WTC11 (cell line): ENCODE results near the gene NAT9.

Experiments
- ATF1 ChIP-seq: sonication (generic); formaldehyde crosslinking; IDR thresholded peaks from 2 replicates; pipeline ENCODE4 v1.8.1; 2023; ENCODE audit warnings: mild to moderate bottlenecking, moderate library complexity, missing genetic modification reagents
- ATF2 ChIP-seq: sonication (generic); formaldehyde crosslinking; IDR thresholded peaks from 2 replicates; pipeline ENCODE4 v1.8.1; 2022; ENCODE audit warnings: low read depth, missing genetic modification reagents, borderline replicate concordance
- CBFB ChIP-seq: sonication (generic); formaldehyde crosslinking; IDR thresholded peaks from 2 replicates; pipeline ENCODE4 v1.8.1; 2022; ENCODE audit warnings: mild to moderate bottlenecking, low read depth, missing genetic modification reagents
- CTCF ChIP-seq: fragments of 200-600 bp; IDR thresholded peaks from 2 replicates; pipeline ENCODE4 v1.8.0; 2022; ENCODE audit warnings: antibody characterized with exemption
- FOXP4 ChIP-seq: sonication (generic); formaldehyde crosslinking; IDR thresholded peaks from 2 replicates; pipeline ENCODE4 v1.8.0; 2022; ENCODE audit warnings: mild to moderate bottlenecking, missing genetic modification reagents
- SMAD4 ChIP-seq: sonication (generic); formaldehyde crosslinking; IDR thresholded peaks from 2 replicates; pipeline ENCODE4 v1.8.0; 2022; ENCODE audit warnings: mild to moderate bottlenecking, missing genetic modification reagents
- USF1 ChIP-seq: sonication (generic); formaldehyde crosslinking; IDR thresholded peaks from 2 replicates; pipeline ENCODE4 v1.8.0; 2022; ENCODE audit warnings: mild to moderate bottlenecking, missing genetic modification reagents

- TF ChIP-seq ATF2 (no peak), CTCF (no peak), SMAD4 (CRISPR knock-in tag) (no peak), CBFB (CRISPR knock-in tag) (no peak), USF1 (CRISPR knock-in tag) (no peak), FOXP4 (CRISPR knock-in tag) (no peak), ATF1 (no peak)
These were observed 9.8 kb upstream of the NAT9 start for GRCh38 chr17:74785981-74786360.
